Erythroblast (primary cell): Measurements from ENCODE around the gene TPK1.

Source experiments
- GATA1 ChIP-seq: IDR thresholded peaks from 2 replicates; pipeline ENCODE4 v1.6.1; 2011; ENCODE audit warnings: low read depth, mild to moderate bottlenecking, control low read depth, low read length, moderate library complexity
- POLR2A ChIP-seq: IDR thresholded peaks from 2 replicates; pipeline ENCODE4 v1.6.1; 2011; ENCODE audit warnings: mild to moderate bottlenecking, low read length

- TF ChIP-seq POLR2A (no peak), GATA1 (no peak)
These were observed 98.9 kb downstream of the TPK1 start for GRCh38 chr7:144736880-144737493.
